ENCODE measurements around the gene PRKCE.

GRCh38 chr2:46136481-46136880 is 485.0 kb downstream of the PRKCE start:
- no peak for TF ChIP-seq CTCF (IDR thresholded peaks at IDR 0.05 in 2 of 3, conservative IDR thresholded peaks at IDR 0.05 in 1 of 3; ENCODE audit: borderline replicate concordance in 1 of 3, insufficient read depth in 1 of 3, low read depth in 2 of 3, low read length in 2 of 3)
- TF ChIP-seq TCF7L2 (IDR thresholded peaks at IDR 0.05; ENCODE audit: borderline replicate concordance, extremely low read depth, insufficient read depth, insufficient read length) = no peak
- TF ChIP-seq POLR2A (IDR thresholded peaks at IDR 0.05; ENCODE audit: borderline replicate concordance, extremely low read depth, insufficient read depth, insufficient read length) = no peak
- no peak for TF ChIP-seq RAD21 (IDR thresholded peaks at IDR 0.05; ENCODE audit: low read depth)
- no peak for TF ChIP-seq JUND (IDR thresholded peaks at IDR 0.05)
- TF ChIP-seq ZNF274 (IDR thresholded peaks at IDR 0.05; ENCODE audit: low read depth, low read length) = no peak
- TF ChIP-seq MAX (IDR thresholded peaks at IDR 0.05) = no peak
- no peak for TF ChIP-seq POLR2AphosphoS5 (IDR thresholded peaks at IDR 0.05; ENCODE audit: low read depth, low read length)
- no peak for TF ChIP-seq EZH2 (IDR thresholded peaks at IDR 0.05)
